ENCODE data around the gene MT1F. TPM values are rescaled to one million over a fixed set of nuclear protein-coding genes. Genes with fewer than 3 reads are reported as not detected.
"Not testable (repeated sequence)": the region's sequence is repeated elsewhere in the genome, so short reads cannot be mapped to it uniquely, and the experiment has no call there.

Gene MT1F
- total and polyA plus RNA-seq, 2 donors (not counting 1 experiment from before 2014, with no cell fraction given), result 4.3 to 5.3 TPM

- Histone ChIP-seq H3K9me3 (ENCODE audit: control extremely low read depth in 1 of 3, control insufficient read depth in 2 of 3, insufficient read depth in 1 of 3, low read length in 2 of 3) (no peaks in the 10 kb centered on the region), H3K27me3 (replicated peaks in 1 of 4; ENCODE audit: control extremely low read depth in 1 of 4, control insufficient read depth in 3 of 4, insufficient read depth in 4 of 4, low read length in 3 of 4) (peaks cover 0 to 43% (median 24%) of the 10 kb centered on the region in 4 experiments), H3K79me2 (ENCODE audit: control insufficient read depth, insufficient read depth, low read length) (no peaks in the 10 kb centered on the region), H3K4me1 (ENCODE audit: control insufficient read depth in 2 of 2, insufficient read depth in 2 of 2, low read length in 2 of 2) (peaks cover 17% of the 10 kb centered on the region in 2 donors), H4K20me1 (ENCODE audit: control insufficient read depth, insufficient read depth, low read length, poor library complexity, severe bottlenecking) (no peaks in the 10 kb centered on the region), H3K4me2 (replicated peaks; ENCODE audit: low read depth, low read length, poor library complexity, severe bottlenecking) (no peak overlapping the region), H3K9ac (ENCODE audit: low read length) (no peak overlapping the region), H3K36me3 (replicated peaks in 1 of 2; ENCODE audit: control extremely low read depth in 1 of 2, control insufficient read depth in 1 of 2, extremely low read depth in 1 of 2, insufficient read depth in 2 of 2, low read length in 1 of 2) (no peaks in the 10 kb centered on the region), H3K27ac (ENCODE audit: low read length in 2 of 2) (no peak overlapping the region), H2AFZ (ENCODE audit: insufficient read depth, low read depth, low read length, poor library complexity, severe bottlenecking) (no peak overlapping the region), H3K4me3 (ENCODE audit: control extremely low read depth in 1 of 5, extremely low read depth in 1 of 5, insufficient read depth in 1 of 5, low read depth in 2 of 5, low read length in 4 of 5) (no peak overlapping the region)
- ChIA-PET POLR2A (no interaction called here), CTCF (no interaction called here)
- ATAC-seq (ENCODE audit: low read depth) (no peak), DNase-seq (no peak)
- intact Hi-C loops (cut with micrococcal nuclease), result no loop called here
- no peak for TF ChIP-seq CTCF (IDR thresholded peaks at IDR 0.05)
- TF ChIP-seq EZH2 (IDR thresholded peaks at IDR 0.05; ENCODE audit: borderline replicate concordance, insufficient read depth, low read depth, low read length, poor library complexity, severe bottlenecking), result no peak
- WGBS (ENCODE audit: insufficient coverage), result 93% methylated on average over 3 of the region's 8 CpGs
- Mint-ChIP-seq H3K4me1 (peaks cover 18% of the 10 kb centered on the region), H3K27ac (no peak overlapping the region), H3K9me3 (ENCODE audit: insufficient read depth) (no peaks in the 10 kb centered on the region), H3K27me3 (peaks cover 51% of the 10 kb centered on the region), H3K4me3 (no peak overlapping the region)
Measured at GRCh38 chr16:56620339-56620897, 37.3 kb upstream of the MT1F start.

- H3K36me3 ChIP-seq (replicated peaks in 1 of 2; ENCODE audit: control extremely low read depth in 1 of 2, control insufficient read depth in 1 of 2, extremely low read depth in 1 of 2, insufficient read depth in 2 of 2, low read length in 1 of 2); H3K9me3 ChIP-seq (ENCODE audit: control extremely low read depth in 1 of 3, control insufficient read depth in 2 of 3, insufficient read depth in 1 of 3, low read length in 2 of 3); CTCF ChIA-PET; H3K79me2 ChIP-seq (ENCODE audit: control insufficient read depth, insufficient read depth, low read length); DNase-seq; H2AFZ ChIP-seq (ENCODE audit: insufficient read depth, low read depth, low read length, poor library complexity, severe bottlenecking); H3K4me2 ChIP-seq (replicated peaks; ENCODE audit: low read depth, low read length, poor library complexity, severe bottlenecking); H3K9me3 Mint-ChIP-seq (ENCODE audit: insufficient read depth); H3K9ac ChIP-seq (ENCODE audit: low read length); POLR2A ChIA-PET; ATAC-seq (ENCODE audit: low read depth); H3K27ac ChIP-seq (ENCODE audit: low read length in 2 of 2); intact Hi-C loops (cut with micrococcal nuclease); H3K4me3 Mint-ChIP-seq; H3K4me3 ChIP-seq (ENCODE audit: control extremely low read depth in 1 of 5, extremely low read depth in 1 of 5, insufficient read depth in 1 of 5, low read depth in 2 of 5, low read length in 4 of 5); H4K20me1 ChIP-seq (ENCODE audit: control insufficient read depth, insufficient read depth, low read length, poor library complexity, severe bottlenecking); H3K27ac Mint-ChIP-seq: not testable (repeated sequence)
- Mint-ChIP-seq H3K4me1 (peaks cover 20% of the 10 kb centered on the region), H3K27me3 (peaks cover 55% of the 10 kb centered on the region)
- Histone ChIP-seq H3K27me3 (replicated peaks in 1 of 4; ENCODE audit: control extremely low read depth in 1 of 4, control insufficient read depth in 3 of 4, insufficient read depth in 4 of 4, low read length in 3 of 4) (peaks cover 0 to 47% (median 31%) of the 10 kb centered on the region in 4 experiments), H3K4me1 (ENCODE audit: control insufficient read depth in 2 of 2, insufficient read depth in 2 of 2, low read length in 2 of 2) (peaks cover 22 to 23% of the 10 kb centered on the region in 2 donors)
- WGBS (ENCODE audit: insufficient coverage), result 79% methylated on average over 4 of the region's 4 CpGs
Measured at GRCh38 chr16:56621665-56622445, 35.9 kb upstream of the MT1F start.

- peaks cover 13% of the 10 kb centered on the region for H3K4me1 Mint-ChIP-seq
- H3K27ac ChIP-seq (ENCODE audit: low read length in 2 of 2); H3K79me2 ChIP-seq (ENCODE audit: control insufficient read depth, insufficient read depth, low read length); ATAC-seq (ENCODE audit: low read depth); H3K36me3 ChIP-seq (replicated peaks in 1 of 2; ENCODE audit: control extremely low read depth in 1 of 2, control insufficient read depth in 1 of 2, extremely low read depth in 1 of 2, insufficient read depth in 2 of 2, low read length in 1 of 2); H3K4me3 Mint-ChIP-seq; H3K4me2 ChIP-seq (replicated peaks; ENCODE audit: low read depth, low read length, poor library complexity, severe bottlenecking); H3K9me3 Mint-ChIP-seq (ENCODE audit: insufficient read depth); H3K9me3 ChIP-seq (ENCODE audit: control extremely low read depth in 1 of 3, control insufficient read depth in 2 of 3, insufficient read depth in 1 of 3, low read length in 2 of 3); H4K20me1 ChIP-seq (ENCODE audit: control insufficient read depth, insufficient read depth, low read length, poor library complexity, severe bottlenecking); H3K27ac Mint-ChIP-seq; intact Hi-C loops (cut with micrococcal nuclease); H3K4me3 ChIP-seq (ENCODE audit: control extremely low read depth in 1 of 5, extremely low read depth in 1 of 5, insufficient read depth in 1 of 5, low read depth in 2 of 5, low read length in 4 of 5); POLR2A ChIA-PET; H2AFZ ChIP-seq (ENCODE audit: insufficient read depth, low read depth, low read length, poor library complexity, severe bottlenecking); H3K9ac ChIP-seq (ENCODE audit: low read length); DNase-seq: not testable (repeated sequence)
- CTCF ChIA-PET, result interaction anchor here (0.9 to 1.7 kb wide), 4 partner anchors 11 to 22 kb away, joined by 3 to 5 read pairs (median 4); partner anchors contain the start of gene MT1A
- H3K27me3 Mint-ChIP-seq, result peaks cover 48% of the 10 kb centered on the region
- 91% methylated on average over 5 of the region's 5 CpGs for WGBS (ENCODE audit: insufficient coverage)
- Histone ChIP-seq H3K4me1 (ENCODE audit: control insufficient read depth in 2 of 2, insufficient read depth in 2 of 2, low read length in 2 of 2) (peaks cover 14% of the 10 kb centered on the region in 2 donors), H3K27me3 (replicated peaks in 1 of 4; ENCODE audit: control extremely low read depth in 1 of 4, control insufficient read depth in 3 of 4, insufficient read depth in 4 of 4, low read length in 3 of 4) (peaks cover 0 to 39% (median 24%) of the 10 kb centered on the region in 4 experiments)
Measured at GRCh38 chr16:56623184-56623583, 34.6 kb upstream of the MT1F start.
